K562 (cell line): ENCODE results near the gene EIF1. TPM values are rescaled to one million over a fixed set of nuclear protein-coding genes. Genes with fewer than 3 reads are reported as not detected.

Source experiments
- ATF3 ChIP-seq, 2 experiments: fragments of 450-650 bp in 1 of 2; sonication (generic) in 1 of 2; formaldehyde crosslinking in 1 of 2; IDR thresholded peaks in 1 of 2; conservative IDR thresholded peaks in 1 of 2; 2 replicates each; pipeline versions ENCODE4 v1.6.1 to v1.8.1; 2016 to 2023; ENCODE audit warnings: mild to moderate bottlenecking in 2 of 2, moderate library complexity in 2 of 2, inconsistent platforms in 1 of 2, missing genetic modification reagents in 1 of 2
- BCL6 ChIP-seq: fragments of 250-450 bp; sonication (Bioruptor Pico); IDR thresholded peaks from 2 replicates; pipeline ENCODE4 v1.4.0; 2020
- CTBP1 ChIP-seq: fragments of 450-650 bp; IDR thresholded peaks from 2 replicates; pipeline ENCODE4 v1.6.1; 2016; ENCODE audit warnings: borderline replicate concordance
- MITF ChIP-seq: IDR thresholded peaks from 2 replicates; pipeline ENCODE4 v1.6.1; 2014; ENCODE audit warnings: antibody characterized with exemption
- NFE2 ChIP-seq: IDR thresholded peaks from 2 replicates; pipeline ENCODE4 v1.6.1; 2014; ENCODE audit warnings: antibody characterized with exemption, low read depth
- NFRKB ChIP-seq: fragments of 450-650 bp; IDR thresholded peaks from 2 replicates; pipeline ENCODE4 v1.6.1; 2016; ENCODE audit warnings: low read depth
- NFXL1 ChIP-seq: fragments of 450-650 bp; formaldehyde crosslinking; IDR thresholded peaks from 2 replicates; pipeline ENCODE4 v1.4.0; 2021; ENCODE audit warnings: mild to moderate bottlenecking
- RBM34 ChIP-seq: fragments of 200-400 bp; formaldehyde crosslinking; IDR thresholded peaks from 2 replicates; pipeline ENCODE4 v1.6.1; 2018; ENCODE audit warnings: low read length, borderline replicate concordance; ENCODE audit not compliant: insufficient read depth
- SAP30 ChIP-seq: fragments of 200-600 bp; sonication (generic); IDR thresholded peaks from 2 replicates; pipeline ENCODE4 v1.6.1; 2012; ENCODE audit warnings: borderline replicate concordance, low read depth, mild to moderate bottlenecking, moderate library complexity, low read length, control low read depth, inconsistent platforms; ENCODE audit not compliant: insufficient read depth, poor library complexity, severe bottlenecking
- TAF7 ChIP-seq: fragments of 450-650 bp; IDR thresholded peaks from 2 replicates; pipeline ENCODE4 v1.6.1; 2016; ENCODE audit warnings: missing genetic modification characterization, missing compliant biosample characterization
- USF2 ChIP-seq: sonication (generic); formaldehyde crosslinking; IDR thresholded peaks from 2 replicates; pipeline ENCODE4 v1.5.0; 2020; ENCODE audit warnings: missing genetic modification reagents
- ZNF24 ChIP-seq: fragments of 450-650 bp; IDR thresholded peaks from 2 replicates; pipeline ENCODE4 v1.6.1; 2016
- ZNF316 ChIP-seq: fragments of 450-650 bp; IDR thresholded peaks from 2 replicates; pipeline ENCODE4 v1.6.1; 2016
- ZNF354B ChIP-seq: fragments of 250-450 bp; sonication (Bioruptor Pico); IDR thresholded peaks from 2 replicates; pipeline ENCODE4 v1.4.0; 2020
- ZNF431 ChIP-seq: sonication (generic); formaldehyde crosslinking; IDR thresholded peaks from 2 replicates; pipeline ENCODE4 v1.8.0; 2022; ENCODE audit warnings: mild to moderate bottlenecking, missing genetic modification reagents
- ZNF592 ChIP-seq: fragments of 450-650 bp; IDR thresholded peaks from 2 replicates; pipeline ENCODE4 v1.6.1; 2017; ENCODE audit warnings: antibody characterized with exemption, mild to moderate bottlenecking
- polyA plus RNA-seq, 8 experiments: library from polyadenylated mRNA; depleted of rRNA in 4 of 8; stranded (reverse) in 5 of 8; unstranded in 3 of 8; fragments of >200 nt; fragmentation: Nextera tagmentation in 2 of 8; fragmentation: Illumina TruSeq in 1 of 8; extraction: Ambion mirVana in 2 of 8; extraction: Trizol in 1 of 8; gene quantifications; 2 replicates each; pipeline versions ENCODE4 v1.2.1 to v1.2.3, GENCODE V29; 2011 to 2014; ENCODE audit warnings: inconsistent platforms in 1 of 8, missing spikeins in 1 of 8
- total RNA-seq, 7 experiments: library from RNA; depleted of rRNA in 6 of 7; stranded (reverse); fragments of >200 nt in 6 of 7; fragmentation: Illumina TruSeq in 2 of 7; extraction: Trizol in 2 of 7; gene quantifications; 2 replicates each; pipeline versions ENCODE4 v1.2.1 to v1.2.3, GENCODE V29; 2011 to 2021; ENCODE audit warnings: low replicate concordance in 1 of 7
- TF ChIP-seq, protein P1 (sequence below): fragments of 450-650 bp; IDR thresholded peaks from 2 replicates; pipeline ENCODE4 v1.6.1; 2016; ENCODE audit warnings: borderline replicate concordance

The EIF1 gene
- total and polyA plus RNA-seq, 9 of the 15 experiments (the other 6 are each of a cell fraction or from before 2014, with no cell fraction given) = 67.0 to 1,204 (median 320) TPM

GRCh38 chr17:41689497-41690299 is 1.0 kb downstream of the EIF1 start (continued):
- no peak for TF ChIP-seq NFE2
- peak; percentile 64; the same call in 1 of the 2 replicates for TF ChIP-seq MITF
- TF ChIP-seq RBM34 = no peak
- TF ChIP-seq NFRKB = 0 out of 2 replicates have a peak, but pooled peaks have one; percentile 27
- TF ChIP-seq SAP30 = peak; percentile 60
- no peak for TF ChIP-seq ZNF24
- TF ChIP-seq, protein P1, sequence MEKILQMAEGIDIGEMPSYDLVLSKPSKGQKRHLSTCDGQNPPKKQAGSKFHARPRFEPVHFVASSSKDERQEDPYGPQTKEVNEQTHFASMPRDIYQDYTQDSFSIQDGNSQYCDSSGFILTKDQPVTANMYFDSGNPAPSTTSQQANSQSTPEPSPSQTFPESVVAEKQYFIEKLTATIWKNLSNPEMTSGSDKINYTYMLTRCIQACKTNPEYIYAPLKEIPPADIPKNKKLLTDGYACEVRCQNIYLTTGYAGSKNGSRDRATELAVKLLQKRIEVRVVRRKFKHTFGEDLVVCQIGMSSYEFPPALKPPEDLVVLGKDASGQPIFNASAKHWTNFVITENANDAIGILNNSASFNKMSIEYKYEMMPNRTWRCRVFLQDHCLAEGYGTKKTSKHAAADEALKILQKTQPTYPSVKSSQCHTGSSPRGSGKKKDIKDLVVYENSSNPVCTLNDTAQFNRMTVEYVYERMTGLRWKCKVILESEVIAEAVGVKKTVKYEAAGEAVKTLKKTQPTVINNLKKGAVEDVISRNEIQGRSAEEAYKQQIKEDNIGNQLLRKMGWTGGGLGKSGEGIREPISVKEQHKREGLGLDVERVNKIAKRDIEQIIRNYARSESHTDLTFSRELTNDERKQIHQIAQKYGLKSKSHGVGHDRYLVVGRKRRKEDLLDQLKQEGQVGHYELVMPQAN = peak; percentile 88
- TF ChIP-seq USF2 (CRISPR knock-in tag) = peak; percentile 80
- no peak for TF ChIP-seq ZNF354B (CRISPR knock-in tag)
- TF ChIP-seq ZNF431 (CRISPR knock-in tag) = no peak
- no peak for TF ChIP-seq TAF7
- peak; percentile 20; the same call in 1 of the 2 replicates for TF ChIP-seq ZNF592
- no peak for TF ChIP-seq BCL6 (CRISPR knock-in tag)
- TF ChIP-seq NFXL1 = no peak
- TF ChIP-seq ATF3 (IDR thresholded peaks at IDR 0.05) = no peak
- peak; percentile 87; the same call in 1 of the 2 replicates for TF ChIP-seq ATF3 (CRISPR knock-in tag; conservative IDR thresholded peaks at IDR 0.05)
- TF ChIP-seq CTBP1 = no peak
- TF ChIP-seq ZNF316 = no peak
